GM18499 (cell line): ENCODE results near the gene ZBTB40.

Experiments used
- ATAC-seq: cut with Tn5 transposase; IDR thresholded peaks from one replicate; pipeline ENCODE4 v1.9.1; 2021; ENCODE audit warnings: moderate number of reproducible peaks; ENCODE audit not compliant: insufficient read depth, unreplicated experiment

Gene ZBTB40

GRCh38 chr1:22428672-22429071 is 23.0 kb upstream of the ZBTB40 start:
- no peak for ATAC-seq

DNA sequence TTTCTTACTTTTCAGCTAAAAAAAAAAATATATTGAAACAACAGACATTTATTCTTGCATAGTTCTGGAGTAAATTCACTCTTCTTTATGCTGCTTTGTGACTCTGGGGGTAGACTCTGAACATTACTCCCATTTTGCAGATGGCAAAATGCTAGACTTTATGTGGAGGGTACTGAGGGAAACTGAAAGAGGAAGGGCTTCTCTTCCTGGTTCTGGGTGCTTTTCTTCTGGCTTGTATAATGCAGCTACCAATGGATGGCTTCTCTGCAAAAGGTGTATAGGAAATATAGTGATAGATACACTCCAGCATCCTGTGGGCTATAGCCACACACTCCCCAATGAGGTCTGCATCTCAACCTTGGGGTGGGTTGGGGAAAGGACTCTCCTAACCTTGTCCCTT is 19.7 kb upstream of the ZBTB40 start:
- no peak for ATAC-seq

DNA sequence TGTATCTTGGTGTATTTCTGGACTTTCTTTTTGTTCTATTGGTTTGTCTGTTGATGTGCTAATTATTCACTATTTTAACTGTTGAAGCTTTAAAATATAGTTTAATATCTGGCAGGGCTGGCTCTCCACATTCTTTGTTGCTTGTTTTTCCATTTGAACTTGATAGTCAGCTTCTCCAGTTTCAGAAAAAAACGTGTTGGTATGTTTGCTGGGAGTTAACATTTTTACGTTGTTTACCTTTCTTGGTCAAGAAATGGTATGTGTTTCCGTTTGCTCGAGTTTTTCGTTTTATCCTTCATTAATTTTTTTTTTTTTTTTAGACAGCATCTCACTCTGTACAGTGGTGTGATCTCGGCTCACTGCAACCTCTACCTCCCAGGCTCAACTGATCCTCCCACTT is 16.9 kb upstream of the ZBTB40 start:
- no peak for ATAC-seq

GRCh38 chr1:22436948-22437347 is 14.7 kb upstream of the ZBTB40 start:
- no peak for ATAC-seq

DNA sequence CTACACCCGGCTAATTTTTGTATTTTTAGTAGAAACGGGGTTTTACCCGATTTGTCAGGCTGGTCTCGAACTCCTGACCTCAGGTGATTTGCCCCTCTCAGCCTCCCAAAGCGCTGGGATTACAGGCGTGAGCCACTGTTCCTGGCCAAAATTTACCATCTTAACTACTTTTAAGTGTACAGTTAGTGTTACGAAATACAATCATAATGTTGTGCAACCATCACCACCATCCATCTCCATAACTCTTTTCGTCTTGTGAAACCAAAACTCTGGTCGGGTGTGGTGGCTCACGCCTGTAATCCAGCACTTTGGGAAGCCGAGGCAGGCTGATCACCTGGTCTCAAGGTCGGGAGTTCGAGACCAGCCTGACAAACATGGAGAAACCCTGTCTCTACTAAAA is 14.1 kb upstream of the ZBTB40 start:
- no peak for ATAC-seq

- ATAC-seq = no peak
Measured at GRCh38 chr1:22440582-22440981, 11.1 kb upstream of the ZBTB40 start.

- no peak for ATAC-seq
Measured at GRCh38 chr1:22442212-22442894, 9.3 kb upstream of the ZBTB40 start.

- ATAC-seq = no peak
Measured at GRCh38 chr1:22443332-22443731, 8.3 kb upstream of the ZBTB40 start.

DNA sequence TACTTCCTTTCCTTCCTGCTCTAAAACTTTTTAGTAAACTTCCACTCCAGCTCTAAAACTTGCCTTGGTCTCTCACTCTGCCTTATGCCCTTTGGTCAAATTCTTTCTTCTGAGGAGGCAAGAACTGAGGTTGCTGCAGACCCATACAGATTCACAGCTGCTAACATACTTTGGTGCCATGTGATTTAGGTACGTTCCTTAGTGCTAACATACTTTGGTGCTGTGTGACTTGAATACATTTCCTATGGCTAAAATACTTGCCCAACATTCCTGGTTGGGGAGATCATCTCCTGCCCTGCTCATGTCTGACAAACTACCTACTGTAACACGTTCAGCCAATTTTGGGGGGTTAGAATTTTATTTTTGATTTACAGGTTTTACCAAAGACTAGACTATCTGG is 6.8 kb upstream of the ZBTB40 start:
- ATAC-seq = no peak

- no peak for ATAC-seq
Measured at GRCh38 chr1:22447621-22448111, 4.0 kb upstream of the ZBTB40 start.

GRCh38 chr1:22449636-22450035 is 2.0 kb upstream of the ZBTB40 start:
- ATAC-seq = no peak

GRCh38 chr1:22450351-22451021 is 1.2 kb upstream of the ZBTB40 start:
- ATAC-seq = no peak

DNA sequence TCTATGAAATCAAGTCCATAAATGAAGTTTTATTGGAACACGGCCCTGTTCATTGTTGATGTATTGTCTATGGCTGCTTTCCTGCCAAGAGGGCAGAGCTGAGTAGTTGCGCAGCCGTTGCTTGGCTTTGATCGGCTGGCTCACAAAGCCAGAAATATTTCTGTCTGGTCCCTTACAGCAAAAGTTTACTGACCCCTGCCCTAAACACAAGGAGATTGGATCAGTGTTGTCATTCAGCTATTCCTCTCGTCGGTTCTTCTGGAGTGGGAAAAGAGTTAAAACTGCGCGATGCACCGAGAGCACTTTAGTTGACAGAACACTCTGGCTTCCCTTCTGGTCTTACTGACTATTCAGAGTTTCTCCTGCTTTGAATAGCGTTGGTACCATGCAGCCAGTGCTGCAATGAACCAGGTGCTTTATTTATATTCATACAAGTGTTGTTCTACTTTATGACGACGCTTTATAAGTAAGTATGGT is 868 bp downstream of the ZBTB40 start:
- no peak for ATAC-seq

- ATAC-seq = no peak
Measured at GRCh38 chr1:22453181-22453580, 1.5 kb downstream of the ZBTB40 start.

DNA sequence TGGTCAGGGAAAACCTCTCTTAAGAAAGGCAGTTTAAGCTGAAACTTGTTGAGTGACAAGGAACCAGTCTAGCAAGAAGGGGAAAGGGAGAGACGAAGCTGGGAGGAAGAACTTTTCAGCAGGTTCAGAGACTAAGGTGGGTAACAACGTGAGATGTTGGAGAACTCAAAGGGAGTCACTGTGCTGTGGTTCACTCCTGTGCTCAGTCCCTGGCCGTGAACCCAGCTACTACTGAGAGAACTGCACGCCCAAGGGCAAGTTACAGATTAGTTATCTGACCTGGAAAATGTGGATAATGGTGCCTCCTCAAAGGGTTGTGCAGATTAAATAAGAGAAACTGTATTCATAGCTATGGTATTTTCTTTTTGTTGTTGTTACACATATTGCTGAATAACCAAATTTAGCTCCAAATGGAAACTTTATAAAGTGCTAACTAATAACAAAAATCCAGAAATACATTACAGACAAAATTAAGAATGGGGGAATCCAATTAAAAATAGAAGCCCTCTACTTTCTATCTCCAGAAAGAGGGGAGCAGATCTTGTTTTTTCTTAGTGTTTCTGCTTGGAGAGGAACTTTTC is 2.9 kb downstream of the ZBTB40 start:
- no peak for ATAC-seq

DNA sequence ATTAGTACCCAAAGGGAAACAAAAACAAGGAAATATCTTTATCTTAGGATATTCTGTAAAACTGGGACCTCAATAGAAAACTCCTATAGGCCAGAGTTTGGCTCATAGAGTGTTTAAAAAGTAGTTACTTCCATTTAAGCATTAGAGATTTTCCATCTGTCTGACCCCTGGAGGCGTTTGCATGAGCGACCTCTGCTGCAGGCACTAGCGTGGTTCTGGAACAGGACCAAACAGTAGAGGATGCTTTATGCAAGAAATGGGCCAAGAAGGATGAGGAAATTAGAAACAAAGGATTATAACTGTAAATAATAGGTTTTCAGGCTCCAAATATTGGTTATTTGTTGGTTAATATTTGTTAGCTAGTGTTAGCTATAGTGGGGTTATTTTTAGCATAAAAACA is 5.7 kb downstream of the ZBTB40 start:
- no peak for ATAC-seq

- ATAC-seq = no peak
Measured at GRCh38 chr1:22457836-22458235, 6.2 kb downstream of the ZBTB40 start.

GRCh38 chr1:22461100-22461499 is 9.4 kb downstream of the ZBTB40 start:
- no peak for ATAC-seq

GRCh38 chr1:22461678-22462527 is 10.3 kb downstream of the ZBTB40 start:
- no peak for ATAC-seq

DNA sequence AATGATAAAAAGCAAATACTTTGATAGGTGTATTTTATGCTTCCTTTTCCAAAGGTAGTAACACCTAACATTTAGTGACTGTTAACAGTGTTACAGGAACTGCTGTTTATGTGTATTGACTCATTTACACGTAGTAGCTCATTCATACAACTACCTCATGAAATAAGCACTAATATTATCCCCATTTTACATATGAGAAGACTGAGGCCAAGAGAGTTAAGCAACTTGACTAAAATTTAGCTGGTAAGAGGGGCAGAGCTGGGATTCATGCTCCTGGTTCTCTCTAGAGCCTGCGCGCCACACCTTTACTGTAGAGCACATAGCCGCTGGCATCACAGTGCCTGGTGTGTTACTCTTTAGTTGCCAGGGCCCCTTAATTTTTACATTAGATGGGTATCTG is 11.3 kb downstream of the ZBTB40 start:
- no peak for ATAC-seq
